GM13976 (cell line): ENCODE data around the gene PPP4R2.
"Not testable (repeated sequence)": the region's sequence is repeated elsewhere in the genome, so short reads cannot be mapped to it uniquely, and the experiment has no call there.

Experiments
- DNase-seq: peaks from one replicate; pipeline ENCODE4 v3.0.0; 2012; ENCODE audit warnings: low spot score
- in situ Hi-C: fragments of 300-500 bp; cut with MboI; formaldehyde crosslinking; loops from one replicate; pipeline ENCODE4 v1.12.0; 2022; ENCODE audit warnings: low sequenced_read_pairs, mixed read lengths, inconsistent platforms; ENCODE audit not compliant: unreplicated experiment
- TF ChIP-seq, protein P1 (sequence below): IDR thresholded peaks from 2 replicates; pipeline ENCODE4 v1.5.1; 2012; ENCODE audit warnings: borderline replicate concordance, mild to moderate bottlenecking; ENCODE audit not compliant: insufficient read depth; ENCODE audit errors: extremely low read depth, missing control alignments, control extremely low read depth

Gene PPP4R2

DNA sequence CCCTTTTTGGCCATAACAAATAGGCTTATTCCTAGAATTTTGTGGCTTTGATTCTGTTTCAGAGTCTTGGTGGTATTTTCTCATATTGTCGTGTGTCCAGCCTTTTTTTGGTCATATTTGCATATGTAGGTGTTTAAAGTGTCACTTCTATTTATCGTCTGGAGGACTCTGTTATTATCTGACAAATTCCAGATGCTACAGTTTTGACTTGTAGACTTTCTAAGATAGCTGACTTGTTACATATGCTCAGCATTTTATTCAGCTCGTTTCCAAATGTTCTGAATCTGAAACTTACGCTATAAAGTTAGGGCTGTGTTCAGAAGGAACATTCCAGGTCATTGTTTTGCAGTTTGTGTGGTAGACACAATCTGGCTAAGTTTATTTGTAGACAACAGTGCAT, 1.9 kb downstream of the PPP4R2 start:
- in situ Hi-C loops = no loop called here

DNA sequence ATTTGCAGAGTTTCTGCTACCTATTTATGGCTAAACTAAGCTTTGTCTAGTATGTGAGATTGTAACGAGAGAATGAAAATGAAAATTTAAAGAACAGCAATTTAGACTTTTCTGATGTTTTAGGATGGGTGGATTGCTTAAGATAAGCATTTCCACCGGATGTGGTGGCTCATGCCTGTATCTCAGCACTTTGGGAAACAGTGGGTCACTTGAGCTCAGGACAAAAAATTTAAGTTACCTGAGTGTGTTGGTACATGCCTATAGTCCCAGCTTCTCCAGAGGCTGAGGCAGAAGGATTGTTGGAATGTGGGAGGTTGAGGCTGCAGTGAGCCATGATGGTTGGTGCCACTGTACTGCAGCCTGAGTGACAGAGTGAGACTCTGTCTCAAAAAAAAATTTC, 3.3 kb downstream of the PPP4R2 start:
- no peak for DNase-seq
- TF ChIP-seq, protein P1, sequence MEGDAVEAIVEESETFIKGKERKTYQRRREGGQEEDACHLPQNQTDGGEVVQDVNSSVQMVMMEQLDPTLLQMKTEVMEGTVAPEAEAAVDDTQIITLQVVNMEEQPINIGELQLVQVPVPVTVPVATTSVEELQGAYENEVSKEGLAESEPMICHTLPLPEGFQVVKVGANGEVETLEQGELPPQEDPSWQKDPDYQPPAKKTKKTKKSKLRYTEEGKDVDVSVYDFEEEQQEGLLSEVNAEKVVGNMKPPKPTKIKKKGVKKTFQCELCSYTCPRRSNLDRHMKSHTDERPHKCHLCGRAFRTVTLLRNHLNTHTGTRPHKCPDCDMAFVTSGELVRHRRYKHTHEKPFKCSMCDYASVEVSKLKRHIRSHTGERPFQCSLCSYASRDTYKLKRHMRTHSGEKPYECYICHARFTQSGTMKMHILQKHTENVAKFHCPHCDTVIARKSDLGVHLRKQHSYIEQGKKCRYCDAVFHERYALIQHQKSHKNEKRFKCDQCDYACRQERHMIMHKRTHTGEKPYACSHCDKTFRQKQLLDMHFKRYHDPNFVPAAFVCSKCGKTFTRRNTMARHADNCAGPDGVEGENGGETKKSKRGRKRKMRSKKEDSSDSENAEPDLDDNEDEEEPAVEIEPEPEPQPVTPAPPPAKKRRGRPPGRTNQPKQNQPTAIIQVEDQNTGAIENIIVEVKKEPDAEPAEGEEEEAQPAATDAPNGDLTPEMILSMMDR = no peak
- in situ Hi-C loops = no loop called here

More for the DNA sequence above, 1.9 kb downstream of the PPP4R2 start:
- TF ChIP-seq, protein P1 = no peak
- DNase-seq = no peak

DNA sequence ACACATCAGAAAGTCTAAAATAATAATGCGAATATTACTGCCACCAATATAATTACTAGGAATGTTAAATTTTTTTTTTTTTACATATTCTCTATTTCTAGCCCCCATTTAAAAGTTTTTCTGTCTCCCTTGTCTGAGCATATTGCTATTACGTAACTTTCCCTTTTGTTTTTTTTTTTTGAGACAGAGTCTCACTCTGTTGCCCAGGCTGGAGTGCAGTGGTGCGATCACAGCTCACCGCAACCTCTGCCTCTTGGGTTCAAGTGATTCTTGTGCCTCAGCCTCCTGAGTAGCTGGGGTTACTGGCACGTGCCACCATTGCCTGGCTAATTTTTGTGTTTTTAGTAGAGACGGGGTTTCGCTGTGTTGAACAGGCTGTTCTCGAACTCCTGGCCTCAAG, 6.4 kb downstream of the PPP4R2 start:
- in situ Hi-C loops, DNase-seq: not testable (repeated sequence)

DNA sequence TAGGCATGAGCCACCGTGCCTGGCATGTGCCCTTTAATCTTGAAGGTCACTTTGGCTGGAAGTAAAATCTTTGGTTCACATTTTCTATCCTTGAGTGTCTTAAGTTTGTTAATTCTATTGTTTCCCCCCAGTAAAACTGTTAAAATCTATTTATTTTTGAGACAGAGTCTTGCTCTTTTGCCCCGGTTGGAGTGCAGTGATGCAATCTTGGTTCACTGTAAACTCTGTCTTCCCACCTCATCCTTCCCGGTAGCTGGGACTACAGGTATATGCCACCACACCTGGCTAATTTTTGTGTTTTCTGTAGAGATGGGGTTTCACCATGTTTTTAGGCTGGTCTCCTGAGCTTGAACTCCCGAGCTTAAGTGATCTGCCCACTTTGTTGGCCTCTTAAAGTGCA, 7.7 kb downstream of the PPP4R2 start:
- in situ Hi-C loops = no loop called here
- DNase-seq = no peak
- TF ChIP-seq, protein P1 = no peak

DNA sequence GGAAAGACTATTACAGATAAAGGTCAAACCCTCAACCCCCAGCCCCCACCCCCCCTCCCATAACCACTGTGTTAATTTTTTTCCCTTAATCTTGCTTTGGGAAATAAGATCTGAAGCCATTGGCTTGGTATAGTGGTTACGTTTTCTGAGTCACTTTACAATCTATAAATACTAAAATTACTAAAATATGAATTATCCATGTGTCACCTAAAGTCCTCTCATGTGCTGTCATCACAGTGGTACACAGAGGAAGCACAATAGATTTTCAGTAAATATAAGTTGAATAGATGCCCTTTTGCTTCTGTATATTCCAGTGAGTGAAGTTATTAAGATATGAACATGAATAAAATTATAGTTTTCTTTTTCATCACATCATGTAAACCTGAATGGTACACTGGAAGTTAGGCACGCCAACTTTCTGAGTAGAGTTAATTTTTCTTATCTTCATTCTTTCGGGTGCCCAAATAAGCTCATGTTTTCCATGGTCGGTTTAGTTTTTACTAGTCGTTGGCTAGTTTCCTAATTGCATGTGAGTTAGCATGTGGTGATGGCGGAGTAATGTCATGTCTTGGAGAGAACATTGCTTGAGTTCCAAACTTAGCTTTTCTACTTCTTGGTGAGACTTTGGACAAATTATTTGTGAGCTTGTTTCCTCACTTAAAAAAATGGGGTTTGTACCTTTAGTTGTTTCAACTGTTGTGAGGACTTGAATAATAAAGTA, 11.5 kb downstream of the PPP4R2 start:
- TF ChIP-seq, protein P1 = no peak
- DNase-seq = no peak
- in situ Hi-C loops = no loop called here

DNA sequence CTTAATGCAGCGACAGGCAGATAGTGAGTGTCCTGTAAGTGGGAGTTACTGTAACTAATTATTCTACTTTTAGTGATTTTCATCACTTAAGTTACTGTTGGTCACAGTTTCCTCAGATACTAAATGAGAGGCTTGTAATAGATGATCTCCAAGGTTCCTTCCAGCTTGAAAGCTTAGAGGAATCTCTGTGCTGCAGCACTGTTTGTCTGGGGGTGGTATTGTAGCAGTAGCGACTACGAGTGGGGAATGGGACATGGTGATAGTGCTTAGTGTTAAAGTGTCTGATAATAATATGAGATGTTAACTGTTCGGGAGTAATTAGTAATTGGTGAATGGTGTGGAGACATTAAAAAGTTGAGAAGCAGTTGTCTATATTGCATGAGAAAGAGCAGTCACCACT, 12.4 kb downstream of the PPP4R2 start:
- no peak for DNase-seq
- in situ Hi-C loops = no loop called here
- TF ChIP-seq, protein P1 = no peak

DNA sequence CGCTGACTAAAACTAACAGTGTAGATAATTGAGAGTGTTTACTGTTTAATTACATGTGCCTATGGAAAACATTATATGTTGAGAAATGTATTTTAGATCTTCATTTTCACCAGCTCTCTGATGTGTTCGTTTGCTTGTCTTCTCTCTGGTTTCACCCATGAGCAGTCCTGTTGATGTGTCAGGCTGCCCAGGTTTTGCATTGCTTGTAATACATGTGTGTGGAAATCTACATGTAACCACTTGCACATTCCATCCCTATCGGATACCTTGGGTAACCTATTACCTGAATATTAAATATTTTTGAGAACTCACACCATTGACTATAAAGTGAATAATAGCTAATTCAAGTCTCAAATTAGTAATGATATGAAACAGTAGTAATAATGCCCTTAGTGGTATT, 13.1 kb downstream of the PPP4R2 start:
- in situ Hi-C loops = no loop called here
- TF ChIP-seq, protein P1 = no peak
- DNase-seq = no peak
